CD14-positive monocyte (primary cell): ENCODE measurements around the gene GCK. TPM values are rescaled to one million over a fixed set of nuclear protein-coding genes. Genes with fewer than 3 reads are reported as not detected.

Experiments used
- DNase-seq, 3 donors: peaks; one replicate each; pipeline ENCODE4 v3.0.0-alpha.2; 2011 to 2022
- H2AFZ ChIP-seq: 2 replicates; pipeline ENCODE4 v1.6.0; 2012; ENCODE audit warnings: mild to moderate bottlenecking, low read depth, low read length, inconsistent platforms; ENCODE audit not compliant: insufficient read depth, poor library complexity, severe bottlenecking
- H3K27ac ChIP-seq, 2 donors: 1 replicate in 1 of 2; 2 replicates in 1 of 2; pipeline ENCODE4 v1.5.1; 2012 to 2013; ENCODE audit warnings: low read length in 2 of 2, control low read depth in 1 of 2, inconsistent platforms in 1 of 2, low read depth in 1 of 2, mild to moderate bottlenecking in 1 of 2
- H3K27me3 ChIP-seq, 2 donors: one replicate each; pipeline versions ENCODE4 v1.6.0 to v1.6.1; 2011 to 2013; ENCODE audit warnings: low read length in 2 of 2; ENCODE audit not compliant: control insufficient read depth in 2 of 2, insufficient read depth in 2 of 2
- H3K36me3 ChIP-seq, 2 donors: replicated peaks in 1 of 2; 1 replicate in 1 of 2; 2 replicates in 1 of 2; pipeline versions ENCODE4 v1.5.1 to v1.6.1; 2012 to 2013; ENCODE audit warnings: low read length in 2 of 2, control low read depth in 1 of 2, inconsistent platforms in 1 of 2, mild to moderate bottlenecking in 1 of 2; ENCODE audit not compliant: insufficient read depth in 2 of 2, control insufficient read depth in 1 of 2
- H3K4me1 ChIP-seq, 2 donors: 1 replicate in 1 of 2; 2 replicates in 1 of 2; pipeline versions ENCODE4 v1.5.1 to v1.6.1; 2012 to 2013; ENCODE audit warnings: low read length in 2 of 2, control low read depth in 1 of 2, inconsistent platforms in 1 of 2, mild to moderate bottlenecking in 1 of 2, moderate library complexity in 1 of 2; ENCODE audit not compliant: insufficient read depth in 2 of 2, control insufficient read depth in 1 of 2
- H3K4me2 ChIP-seq: replicated peaks from 2 replicates; pipeline ENCODE3; 2012; ENCODE audit warnings: low read length, moderate library complexity, mild to moderate bottlenecking; ENCODE audit not compliant: poor library complexity, severe bottlenecking; ENCODE audit errors: extremely low read depth
- H3K4me3 ChIP-seq, 3 experiments: fragments of 200-600 bp in 1 of 3; sonication (generic) in 1 of 3; replicated peaks in 1 of 3; 1 replicate in 2 of 3; 2 replicates in 1 of 3; pipeline ENCODE4 v1.5.1; 2011 to 2013; ENCODE audit warnings: low read length in 3 of 3, mild to moderate bottlenecking in 3 of 3, control low read depth in 2 of 3, low read depth in 2 of 3, inconsistent platforms in 1 of 3, moderate library complexity in 1 of 3
- H3K79me2 ChIP-seq: 2 replicates; pipeline ENCODE4 v1.6.0; 2012; ENCODE audit warnings: mild to moderate bottlenecking, control low read depth, inconsistent platforms, low read length, moderate library complexity; ENCODE audit not compliant: insufficient read depth
- H3K9ac ChIP-seq: 2 replicates; pipeline ENCODE4 v1.6.0; 2017; ENCODE audit warnings: low read length, mild to moderate bottlenecking; ENCODE audit not compliant: insufficient read depth, poor library complexity, severe bottlenecking
- H3K9me3 ChIP-seq, 2 donors: replicated peaks in 1 of 2; 1 replicate in 1 of 2; 2 replicates in 1 of 2; pipeline versions ENCODE4 v1.5.1 to v1.6.1; 2012 to 2013; ENCODE audit warnings: low read length in 2 of 2, control low read depth in 1 of 2; ENCODE audit not compliant: control insufficient read depth in 1 of 2, insufficient read depth in 1 of 2
- H4K20me1 ChIP-seq: 2 replicates; pipeline ENCODE4 v1.6.0; 2012; ENCODE audit warnings: mild to moderate bottlenecking, low read length, control low read depth, moderate library complexity; ENCODE audit not compliant: insufficient read depth
- H3K27ac Mint-ChIP-seq, 7 donors: one replicate each; pipeline ENCODE4 v1.8.0; 2020; ENCODE audit warnings: mild to moderate bottlenecking in 7 of 7, mixed read lengths in 7 of 7, moderate library complexity in 6 of 7, inconsistent platforms in 2 of 7
- H3K27me3 Mint-ChIP-seq, 3 donors: one replicate each; pipeline ENCODE4 v1.8.0; 2021 to 2022; ENCODE audit warnings: low read depth in 3 of 3, mild to moderate bottlenecking in 3 of 3, mixed read lengths in 3 of 3, moderate library complexity in 3 of 3, inconsistent platforms in 1 of 3
- H3K36me3 Mint-ChIP-seq, 2 donors: one replicate each; pipeline ENCODE4 v1.8.0; 2020; ENCODE audit warnings: mixed read lengths in 2 of 2, inconsistent platforms in 1 of 2, mild to moderate bottlenecking in 1 of 2
- H3K4me1 Mint-ChIP-seq: one replicate; pipeline ENCODE4 v1.8.0; 2020; ENCODE audit warnings: mild to moderate bottlenecking, mixed read lengths
- H3K4me3 Mint-ChIP-seq, 2 donors: one replicate each; pipeline ENCODE4 v1.8.0; 2020; ENCODE audit warnings: mild to moderate bottlenecking in 2 of 2, mixed read lengths in 2 of 2, moderate library complexity in 1 of 2
- H3K9me3 Mint-ChIP-seq, 7 donors: one replicate each; pipeline ENCODE4 v1.8.0; 2020 to 2022; ENCODE audit warnings: mixed read lengths in 7 of 7, mild to moderate bottlenecking in 6 of 7, moderate library complexity in 6 of 7, inconsistent platforms in 2 of 7
- WGBS: methylation state at CpG from one replicate; pipeline ENCODE4 v1.1.5; 2013; ENCODE audit warnings: missing lambda C conversion rate; ENCODE audit not compliant: insufficient coverage; 5-methylcytosine and 5-hydroxymethylcytosine counted together
- intact Hi-C, 2 donors: fragments of 100-400 bp; cut with micrococcal nuclease; formaldehyde crosslinking; loops; one replicate each; pipeline versions ENCODE4 v1.15.0 to v1.15.1; 2023
- polyA plus RNA-seq, 3 donors: library from polyadenylated mRNA; depleted of rRNA in 1 of 3; unstranded in 2 of 3; stranded (reverse) in 1 of 3; fragments of 300-500 nt in 2 of 3; fragments of >200 nt in 1 of 3; fragmentation: Illumina TruSeq in 2 of 3; gene quantifications; 1 replicate in 2 of 3; 2 replicates in 1 of 3; pipeline ENCODE4 v1.2.3, GENCODE V29; 2012 to 2021
- TF ChIP-seq, protein P1 (sequence below): fragments of 200-600 bp; IDR thresholded peaks from one replicate; pipeline ENCODE4 v1.8.0; 2022; ENCODE audit warnings: antibody characterized with exemption, mild to moderate bottlenecking

The GCK gene
- polyA plus RNA-seq, 3 donors, result not detected

DNA sequence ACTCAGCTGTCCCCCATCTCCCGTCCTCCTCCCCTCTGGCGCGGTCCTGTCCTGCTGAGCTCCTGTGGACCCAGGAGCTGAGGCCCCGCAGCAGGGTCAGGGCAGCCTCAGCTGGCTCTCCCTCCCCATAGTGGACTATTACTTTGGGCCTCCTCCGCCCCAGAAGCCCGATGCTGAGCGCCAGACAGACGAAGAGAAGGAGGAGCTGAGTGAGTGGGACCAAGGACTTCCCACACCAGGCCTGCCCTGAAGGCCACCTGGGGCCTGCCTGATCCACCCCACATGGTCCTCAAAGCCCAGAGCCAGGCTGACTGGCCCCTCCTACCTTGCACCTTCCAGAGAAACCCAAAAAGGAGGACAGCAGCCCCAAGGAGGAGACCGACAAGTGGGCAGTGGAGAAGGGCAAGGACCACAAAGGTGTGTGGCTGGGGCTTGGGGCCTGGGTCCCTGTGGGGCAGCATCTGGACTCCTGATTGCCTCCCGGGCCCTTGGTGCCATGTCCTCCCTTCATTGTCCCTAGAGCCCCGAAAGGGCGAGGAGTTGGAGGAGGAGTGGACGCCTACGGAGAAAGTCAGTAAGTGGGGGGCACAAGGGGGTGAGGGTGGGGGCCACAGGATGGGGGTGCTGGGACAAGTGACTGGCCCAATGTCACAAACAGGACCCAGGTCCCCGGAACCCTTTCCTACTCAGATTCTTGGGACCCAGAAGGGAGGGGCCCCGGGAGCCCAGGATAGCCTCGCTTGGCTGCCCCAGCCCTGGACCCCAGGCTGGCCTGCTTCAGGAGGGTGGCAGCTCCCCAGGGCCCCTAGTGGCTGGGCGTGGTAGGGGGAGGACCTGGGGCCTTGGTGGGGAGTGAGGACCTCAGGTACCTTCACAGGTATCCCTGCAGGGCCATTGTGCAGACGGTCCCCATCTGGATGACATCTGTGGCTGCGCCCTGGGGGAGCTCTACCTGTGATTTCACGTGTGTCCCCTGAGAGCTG is 80.2 kb downstream of the GCK start:
- intact Hi-C loops, result no loop called here
- H3K4me1 Mint-ChIP-seq, result peaks cover 3% of the 10 kb centered on the region
- no peaks in the 10 kb centered on the region for H3K36me3 ChIP-seq
- H4K20me1 ChIP-seq, result no peaks in the 10 kb centered on the region
- WGBS, result 92% methylated on average over 15 of the region's 21 CpGs
- H3K4me3 ChIP-seq, result no peak overlapping the region
- H2AFZ ChIP-seq, result no peak overlapping the region
- H3K4me1 ChIP-seq, result peaks cover 0 to 5% of the 10 kb centered on the region in 2 donors
- H3K9ac ChIP-seq, result no peak overlapping the region
- no peaks in the 10 kb centered on the region for H3K79me2 ChIP-seq
- H3K9me3 ChIP-seq, result no peaks in the 10 kb centered on the region
- TF ChIP-seq, protein P1, sequence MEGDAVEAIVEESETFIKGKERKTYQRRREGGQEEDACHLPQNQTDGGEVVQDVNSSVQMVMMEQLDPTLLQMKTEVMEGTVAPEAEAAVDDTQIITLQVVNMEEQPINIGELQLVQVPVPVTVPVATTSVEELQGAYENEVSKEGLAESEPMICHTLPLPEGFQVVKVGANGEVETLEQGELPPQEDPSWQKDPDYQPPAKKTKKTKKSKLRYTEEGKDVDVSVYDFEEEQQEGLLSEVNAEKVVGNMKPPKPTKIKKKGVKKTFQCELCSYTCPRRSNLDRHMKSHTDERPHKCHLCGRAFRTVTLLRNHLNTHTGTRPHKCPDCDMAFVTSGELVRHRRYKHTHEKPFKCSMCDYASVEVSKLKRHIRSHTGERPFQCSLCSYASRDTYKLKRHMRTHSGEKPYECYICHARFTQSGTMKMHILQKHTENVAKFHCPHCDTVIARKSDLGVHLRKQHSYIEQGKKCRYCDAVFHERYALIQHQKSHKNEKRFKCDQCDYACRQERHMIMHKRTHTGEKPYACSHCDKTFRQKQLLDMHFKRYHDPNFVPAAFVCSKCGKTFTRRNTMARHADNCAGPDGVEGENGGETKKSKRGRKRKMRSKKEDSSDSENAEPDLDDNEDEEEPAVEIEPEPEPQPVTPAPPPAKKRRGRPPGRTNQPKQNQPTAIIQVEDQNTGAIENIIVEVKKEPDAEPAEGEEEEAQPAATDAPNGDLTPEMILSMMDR, result peak; percentile 12
- H3K36me3 Mint-ChIP-seq, result peaks cover 1 to 5% of the 10 kb centered on the region in 2 donors
- peak overlapping the region in 1 of 2 donors; percentile 20 for H3K4me3 Mint-ChIP-seq
- no peak for DNase-seq
- no peak overlapping the region for H3K27ac Mint-ChIP-seq
- H3K27me3 ChIP-seq, result peaks cover 6 to 17% of the 10 kb centered on the region in 2 donors
- peaks cover 0 to 10% (median 5%) of the 10 kb centered on the region in 7 donors for H3K9me3 Mint-ChIP-seq
- H3K27me3 Mint-ChIP-seq, result peaks cover 18 to 22% (median 20%) of the 10 kb centered on the region in 3 donors
- no peak overlapping the region for H3K27ac ChIP-seq
- no peak overlapping the region for H3K4me2 ChIP-seq

DNA sequence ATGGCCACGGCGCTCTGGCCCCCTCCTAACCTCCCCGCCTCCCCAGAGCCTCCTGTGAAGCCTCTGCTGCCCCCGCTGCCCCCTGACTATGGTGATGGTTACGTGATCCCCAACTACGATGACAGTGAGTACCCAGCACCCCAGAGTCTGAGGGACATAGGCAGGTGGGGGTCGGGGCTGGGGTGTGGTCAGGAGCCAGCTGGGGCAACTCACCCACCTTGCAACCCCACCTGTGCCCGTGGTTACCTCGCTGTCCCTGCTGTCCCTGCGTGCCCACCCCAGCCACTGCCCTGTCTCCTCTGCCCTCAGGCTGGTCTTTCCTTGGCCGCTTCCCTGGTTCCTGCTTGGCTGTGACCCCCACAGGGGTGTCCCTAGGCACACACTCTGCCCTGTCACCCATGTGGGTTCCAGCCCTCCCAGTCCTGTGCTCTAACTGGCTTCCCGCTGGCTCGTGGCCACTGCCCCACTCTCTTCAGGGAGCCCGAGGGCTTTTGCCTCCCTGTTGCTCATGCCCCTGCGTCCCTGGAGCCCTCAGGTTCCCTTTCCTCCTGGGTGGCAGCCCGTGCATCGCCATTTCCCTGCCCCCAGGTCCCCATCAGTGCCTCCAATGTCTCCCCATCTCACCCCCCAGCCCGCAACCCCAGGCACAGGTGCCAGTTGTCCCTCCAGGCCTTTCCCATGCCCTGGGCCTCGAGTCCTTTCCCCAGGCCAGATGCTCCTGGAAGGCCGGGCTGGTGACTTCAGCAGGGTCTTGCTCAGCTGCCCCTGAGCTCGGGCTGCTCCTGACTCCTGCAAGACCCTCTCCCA is 81.1 kb downstream of the GCK start:
- no peaks in the 10 kb centered on the region for H3K36me3 ChIP-seq

More for the DNA sequence above, 81.1 kb downstream of the GCK start:
- DNase-seq, result no peak
- Mint-ChIP-seq H3K4me3 (no peak overlapping the region), H3K27me3 (peaks cover 26 to 31% (median 28%) of the 10 kb centered on the region in 3 donors), H3K4me1 (peaks cover 3% of the 10 kb centered on the region), H3K9me3 (peaks cover 0 to 8% (median 4%) of the 10 kb centered on the region in 7 donors), H3K27ac (no peak overlapping the region), H3K36me3 (no peaks in the 10 kb centered on the region)
- Histone ChIP-seq H2AFZ (no peak overlapping the region), H3K79me2 (no peaks in the 10 kb centered on the region), H3K4me2 (no peak overlapping the region), H3K9me3 (no peaks in the 10 kb centered on the region), H3K4me3 (no peak overlapping the region), H3K27me3 (peaks cover 13 to 25% of the 10 kb centered on the region in 2 donors), H4K20me1 (no peaks in the 10 kb centered on the region), H3K4me1 (peaks cover 0 to 5% of the 10 kb centered on the region in 2 donors), H3K9ac (no peak overlapping the region), H3K27ac (no peak overlapping the region)
- TF ChIP-seq, protein P1, result no peak
- intact Hi-C loops, result no loop called here
- 96% methylated on average over 16 of the region's 21 CpGs for WGBS
